Right ventricle myocardium superior (tissue), 1 donor: Measurements from ENCODE around the gene CREBZF. TPM values are rescaled to one million over a fixed set of nuclear protein-coding genes. Genes with fewer than 3 reads are reported as not detected.
A peak's percentile ranks its signal among the peaks of the same experiment; 100 is the strongest.
"Not testable (repeated sequence)": the region's sequence is repeated elsewhere in the genome, so short reads cannot be mapped to it uniquely, and the experiment has no call there.

Source experiments
- ATAC-seq: fragments of 200-7000 bp; cut with Tn5 transposase; one replicate; pipeline ENCODE4 v1.9.1; 2020; ENCODE audit warnings: mild to moderate bottlenecking; ENCODE audit not compliant: poor library complexity
- DNase-seq: peaks from one replicate; pipeline ENCODE4 v3.0.0-alpha.2; 2020
- intact Hi-C: fragments of 100-400 bp; cut with DNase I; formaldehyde crosslinking; loops from one replicate; pipeline ENCODE4 v1.11.2; 2022
- total RNA-seq: library from RNA; stranded (reverse); fragmentation: NEBNext Ultra II Directional; extraction: Animal tissue kit (Norgen Biotek cat#: 25700); gene quantifications from one replicate; pipeline ENCODE4 v1.2.1, GENCODE V29; 2021
- donor health status: DM: no; HTN: yes; CAD: no; lungs with severe emphysema.

Gene CREBZF
- total RNA-seq, 1 donor from 2014 or later = 11.2 TPM

- ATAC-seq (peak; percentile 57), DNase-seq (peak; percentile 53)
- intact Hi-C loops = no loop called here
Measured at GRCh38 chr11:85643191-85643614, 21.7 kb downstream of the CREBZF start.

GRCh38 chr11:85634747-85635146 lies 30.2 kb downstream of the CREBZF start:
- DNase-seq (no peak), ATAC-seq (no peak)
- intact Hi-C loops = no loop called here

- intact Hi-C loops = loop anchor here (2.0 to 10.0 kb wide), 2 partner anchors 36 to 616 kb away; partner anchors contain the start of genes CREBZF and EED
- peak; percentile 18 for ATAC-seq
- DNase-seq = no peak
Measured at GRCh38 chr11:85628771-85629341, 36.1 kb downstream of the CREBZF start.

GRCh38 chr11:85627998-85628770 lies 36.7 kb downstream of the CREBZF start, which contains the start of gene TMEM126B:
TSS of gene TMEM126B (plus strand) at chr11:85628593. CDS start at chr11:85628608, 15 bp downstream.
- intact Hi-C loops = loop anchor here (2.0 to 10.0 kb wide), 2 partner anchors 37 to 617 kb away; partner anchors contain the start of genes CREBZF and EED
- ATAC-seq (peak; percentile 99), DNase-seq (peak; percentile 99)

GRCh38 chr11:85627332-85627997 lies 37.5 kb downstream of the CREBZF start, which contains the start of gene DLG2:
TSS of gene DLG2 (minus strand) at chr11:85627344.
- intact Hi-C loops = loop anchor here (10.0 kb wide), 1 partner anchor 617 kb away; the partner anchor contains the start of gene EED
- peak; percentile 54 for ATAC-seq
- DNase-seq = no peak

- ATAC-seq (no peak), DNase-seq (no peak)
- intact Hi-C loops = loop anchor here (10.0 kb wide), 1 partner anchor 618 kb away; the partner anchor contains the start of gene EED
Measured at GRCh38 chr11:85626496-85626895, 38.4 kb downstream of the CREBZF start.

GRCh38 chr11:85620256-85620655 lies 44.7 kb downstream of the CREBZF start:
- DNase-seq (no peak), ATAC-seq (no peak)
- intact Hi-C loops = loop anchor here (10.0 kb wide), 1 partner anchor 625 kb away; the partner anchor contains the start of gene EED

- DNase-seq (no peak), ATAC-seq (no peak)
- intact Hi-C loops = no loop called here
Measured at GRCh38 chr11:85619499-85619898, 45.4 kb downstream of the CREBZF start.

- ATAC-seq, intact Hi-C loops, DNase-seq: not testable (repeated sequence)
Measured at GRCh38 chr11:85611643-85612042, 53.3 kb downstream of the CREBZF start.

Other genes with a start within 250 kb of the CREBZF start
- gene DLG2, start 37.8 kb downstream of the CREBZF start, total RNA-seq = 6.1 TPM
- 61.6 TPM for gene TMEM126B, start 36.5 kb downstream of the CREBZF start, total RNA-seq
- 76.1 TPM for gene TMEM126A, start 17.2 kb downstream of the CREBZF start, total RNA-seq
- gene CCDC89, start 21.1 kb upstream of the CREBZF start, total RNA-seq = 0.97 TPM
- gene SYTL2, start 146.0 kb upstream of the CREBZF start, total RNA-seq = 4.0 TPM
- gene CCDC83, start 190.3 kb upstream of the CREBZF start, total RNA-seq = not detected